ENCODE results near the gene AP1S1. TPM values are rescaled to one million over a fixed set of nuclear protein-coding genes. Genes with fewer than 3 reads are reported as not detected.

The AP1S1 gene
- total RNA-seq, 1 experiment from 2014 or later, result 79.0 TPM

DNA sequence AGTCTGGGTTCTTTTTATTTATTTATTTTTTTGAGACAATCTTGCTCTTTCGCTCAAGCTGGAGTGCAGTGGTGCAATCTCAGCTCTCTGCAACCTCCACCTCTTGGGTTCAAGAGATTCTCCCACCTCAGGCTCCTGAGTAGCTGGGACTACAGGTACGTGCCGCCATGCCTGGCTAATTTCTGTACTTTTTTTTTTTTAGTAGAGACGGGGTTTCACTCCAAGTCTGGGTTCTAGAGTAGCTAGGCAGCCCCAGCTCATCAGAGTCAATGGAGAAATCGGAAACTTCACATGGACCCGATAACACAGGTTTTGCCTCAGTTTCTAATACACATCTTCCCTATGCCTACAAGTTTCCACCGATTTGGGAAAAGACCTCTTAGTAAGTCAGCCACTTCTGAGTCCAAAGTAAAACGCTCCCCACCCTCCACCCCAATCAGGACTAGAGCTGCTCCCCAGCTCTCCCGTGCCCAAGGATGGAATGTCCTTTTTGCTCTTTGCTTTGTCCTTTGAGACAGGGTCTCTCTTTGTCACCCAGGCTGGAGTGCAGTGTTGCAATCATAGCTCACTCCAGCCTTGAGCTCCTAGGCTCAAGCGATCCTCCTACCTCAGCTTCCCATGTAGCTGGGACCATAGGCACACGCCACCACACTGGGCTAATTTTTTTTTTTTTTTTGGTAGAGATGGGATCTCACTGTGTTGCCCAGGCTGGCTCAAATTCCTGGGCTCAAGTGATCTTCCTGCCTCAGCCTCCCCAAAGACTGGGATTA, 31.2 kb upstream of the AP1S1 start:
- Histone ChIP-seq H3K36me3 (ENCODE audit: insufficient read depth, low read length, poor library complexity, severe bottlenecking) (no peaks in the 10 kb centered on the region), H3K9me3 (ENCODE audit: low read depth, low read length, poor library complexity, severe bottlenecking) (no peaks in the 10 kb centered on the region), H3K27me3 (replicated peaks; ENCODE audit: insufficient read depth, low read depth, low read length, poor library complexity) (no peaks in the 10 kb centered on the region), H3K27ac (ENCODE audit: low read depth, low read length, poor library complexity, severe bottlenecking) (no peak overlapping the region), H3K4me3 (ENCODE audit: low read depth, low read length, poor library complexity, severe bottlenecking) (no peak overlapping the region), H3K4me1 (ENCODE audit: insufficient read depth, low read length, poor library complexity, severe bottlenecking) (peaks cover 18% of the 10 kb centered on the region)
- CTCF ChIA-PET, result interaction anchor here (0.5 to 0.7 kb wide), 2 partner anchors 21 to 168 kb away, joined by 3 read pairs; no protein-coding TSS in a partner anchor
- BruUV-seq (replicated peaks), result no TSS peak
- POLR2A ChIA-PET (ENCODE audit: low non-redundant PET), result no interaction called here
- TF ChIP-seq EZH2 (IDR thresholded peaks at IDR 0.05; ENCODE audit: borderline replicate concordance, low read depth, low read length, poor library complexity, severe bottlenecking), result no peak
- TF ChIP-seq, protein P1, sequence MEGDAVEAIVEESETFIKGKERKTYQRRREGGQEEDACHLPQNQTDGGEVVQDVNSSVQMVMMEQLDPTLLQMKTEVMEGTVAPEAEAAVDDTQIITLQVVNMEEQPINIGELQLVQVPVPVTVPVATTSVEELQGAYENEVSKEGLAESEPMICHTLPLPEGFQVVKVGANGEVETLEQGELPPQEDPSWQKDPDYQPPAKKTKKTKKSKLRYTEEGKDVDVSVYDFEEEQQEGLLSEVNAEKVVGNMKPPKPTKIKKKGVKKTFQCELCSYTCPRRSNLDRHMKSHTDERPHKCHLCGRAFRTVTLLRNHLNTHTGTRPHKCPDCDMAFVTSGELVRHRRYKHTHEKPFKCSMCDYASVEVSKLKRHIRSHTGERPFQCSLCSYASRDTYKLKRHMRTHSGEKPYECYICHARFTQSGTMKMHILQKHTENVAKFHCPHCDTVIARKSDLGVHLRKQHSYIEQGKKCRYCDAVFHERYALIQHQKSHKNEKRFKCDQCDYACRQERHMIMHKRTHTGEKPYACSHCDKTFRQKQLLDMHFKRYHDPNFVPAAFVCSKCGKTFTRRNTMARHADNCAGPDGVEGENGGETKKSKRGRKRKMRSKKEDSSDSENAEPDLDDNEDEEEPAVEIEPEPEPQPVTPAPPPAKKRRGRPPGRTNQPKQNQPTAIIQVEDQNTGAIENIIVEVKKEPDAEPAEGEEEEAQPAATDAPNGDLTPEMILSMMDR (conservative IDR thresholded peaks at IDR 0.05; ENCODE audit: low read depth, low read length), result no peak
- intact Hi-C loops (cut with micrococcal nuclease; ENCODE audit: unreplicated experiment), result no loop called here
- DNase-seq (ENCODE audit: low spot score), result no peak

DNA sequence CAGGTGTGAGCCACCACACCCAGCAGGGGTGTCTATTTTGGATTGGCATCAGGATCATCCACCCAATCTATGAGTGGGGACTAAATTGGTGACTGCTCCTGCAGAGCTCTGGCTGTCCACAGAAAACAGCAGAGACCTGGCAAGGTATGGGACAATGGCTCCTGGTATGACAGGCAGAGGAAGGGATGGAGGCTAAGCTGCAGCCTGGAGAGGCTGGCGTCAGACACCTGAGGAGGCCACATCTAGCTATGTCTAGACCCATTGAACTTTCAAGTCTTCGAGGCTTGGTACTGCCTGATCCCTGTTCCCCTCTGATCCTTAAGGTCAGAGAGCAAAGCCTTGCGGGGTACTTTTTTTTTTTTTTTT, 30.6 kb upstream of the AP1S1 start:
- no TSS peak for BruUV-seq (replicated peaks)
- intact Hi-C loops (cut with micrococcal nuclease; ENCODE audit: unreplicated experiment), result no loop called here
- POLR2A ChIA-PET (ENCODE audit: low non-redundant PET), result no interaction called here
- Histone ChIP-seq H3K27ac (ENCODE audit: low read depth, low read length, poor library complexity, severe bottlenecking) (no peak overlapping the region), H3K4me1 (ENCODE audit: insufficient read depth, low read length, poor library complexity, severe bottlenecking) (peaks cover 18% of the 10 kb centered on the region), H3K36me3 (ENCODE audit: insufficient read depth, low read length, poor library complexity, severe bottlenecking) (no peaks in the 10 kb centered on the region), H3K4me3 (ENCODE audit: low read depth, low read length, poor library complexity, severe bottlenecking) (no peak overlapping the region), H3K9me3 (ENCODE audit: low read depth, low read length, poor library complexity, severe bottlenecking) (no peaks in the 10 kb centered on the region), H3K27me3 (replicated peaks; ENCODE audit: insufficient read depth, low read depth, low read length, poor library complexity) (no peaks in the 10 kb centered on the region)
- DNase-seq (ENCODE audit: low spot score), result no peak
- CTCF ChIA-PET, result interaction anchor here (0.5 to 0.6 kb wide), 2 partner anchors 46 to 168 kb away, joined by 3 read pairs; no protein-coding TSS in a partner anchor
- no peak for TF ChIP-seq EZH2 (IDR thresholded peaks at IDR 0.05; ENCODE audit: borderline replicate concordance, low read depth, low read length, poor library complexity, severe bottlenecking)
- TF ChIP-seq, protein P1 (conservative IDR thresholded peaks at IDR 0.05; ENCODE audit: low read depth, low read length), result no peak

DNA sequence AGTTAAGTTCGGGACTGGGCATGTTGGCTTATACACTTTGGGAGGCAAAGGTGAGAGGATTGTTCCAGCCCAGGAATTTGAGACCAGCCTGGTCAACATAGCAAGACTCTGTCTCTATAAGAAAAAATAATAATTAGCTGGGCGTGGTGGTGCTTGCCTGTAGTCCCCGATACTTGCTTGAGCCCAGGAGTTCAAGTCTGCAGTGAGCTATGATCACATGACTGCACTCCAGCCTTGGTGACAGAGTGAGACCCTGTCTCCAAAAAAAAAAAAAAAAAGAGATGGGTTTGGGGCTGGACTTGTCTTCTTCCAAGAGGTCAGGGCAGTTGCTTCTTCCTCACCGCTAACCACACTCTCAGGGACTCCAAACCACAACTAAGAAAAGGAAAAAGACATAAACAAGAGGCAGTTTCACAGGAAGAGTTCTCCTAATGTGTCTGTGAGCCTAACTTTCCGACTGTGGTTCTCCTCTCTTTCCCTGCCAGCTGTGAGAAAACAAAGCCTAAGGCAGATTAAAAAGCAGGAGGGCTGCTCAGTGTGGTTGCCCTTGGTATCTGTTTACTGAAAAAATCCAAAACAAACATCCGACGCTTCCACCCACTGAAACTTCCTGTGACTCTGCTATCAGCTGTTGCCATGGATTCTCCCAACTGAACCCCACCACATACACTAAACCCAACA, 29.8 kb upstream of the AP1S1 start:
- Histone ChIP-seq H3K27ac (ENCODE audit: low read depth, low read length, poor library complexity, severe bottlenecking) (no peak overlapping the region), H3K4me3 (ENCODE audit: low read depth, low read length, poor library complexity, severe bottlenecking) (no peak overlapping the region), H3K9me3 (ENCODE audit: low read depth, low read length, poor library complexity, severe bottlenecking) (no peaks in the 10 kb centered on the region), H3K36me3 (ENCODE audit: insufficient read depth, low read length, poor library complexity, severe bottlenecking) (no peaks in the 10 kb centered on the region), H3K4me1 (ENCODE audit: insufficient read depth, low read length, poor library complexity, severe bottlenecking) (peaks cover 18% of the 10 kb centered on the region), H3K27me3 (replicated peaks; ENCODE audit: insufficient read depth, low read depth, low read length, poor library complexity) (no peaks in the 10 kb centered on the region)
- intact Hi-C loops (cut with micrococcal nuclease; ENCODE audit: unreplicated experiment), result no loop called here
- TF ChIP-seq, protein P1 (conservative IDR thresholded peaks at IDR 0.05; ENCODE audit: low read depth, low read length), result no peak
- TF ChIP-seq EZH2 (IDR thresholded peaks at IDR 0.05; ENCODE audit: borderline replicate concordance, low read depth, low read length, poor library complexity, severe bottlenecking), result no peak
- ChIA-PET POLR2A (ENCODE audit: low non-redundant PET) (interaction anchor here (0.5 kb wide), 1 partner anchor 18 kb away, joined by 3 read pairs; no protein-coding TSS in a partner anchor), CTCF (interaction anchor here (0.6 kb wide), 1 partner anchor 47 kb away, joined by 3 read pairs; no protein-coding TSS in a partner anchor)
- peak; percentile 41 for DNase-seq (ENCODE audit: low spot score)
- BruUV-seq (replicated peaks), result no TSS peak
